HG02870 (cell line): ENCODE data around the gene ARMH1.

ENCODE experiments used
- ATAC-seq: cut with Tn5 transposase; IDR thresholded peaks from one replicate; pipeline ENCODE4 v1.9.1; 2021; ENCODE audit warnings: mild to moderate bottlenecking, moderate library complexity; ENCODE audit not compliant: unreplicated experiment

The ARMH1 gene

DNA sequence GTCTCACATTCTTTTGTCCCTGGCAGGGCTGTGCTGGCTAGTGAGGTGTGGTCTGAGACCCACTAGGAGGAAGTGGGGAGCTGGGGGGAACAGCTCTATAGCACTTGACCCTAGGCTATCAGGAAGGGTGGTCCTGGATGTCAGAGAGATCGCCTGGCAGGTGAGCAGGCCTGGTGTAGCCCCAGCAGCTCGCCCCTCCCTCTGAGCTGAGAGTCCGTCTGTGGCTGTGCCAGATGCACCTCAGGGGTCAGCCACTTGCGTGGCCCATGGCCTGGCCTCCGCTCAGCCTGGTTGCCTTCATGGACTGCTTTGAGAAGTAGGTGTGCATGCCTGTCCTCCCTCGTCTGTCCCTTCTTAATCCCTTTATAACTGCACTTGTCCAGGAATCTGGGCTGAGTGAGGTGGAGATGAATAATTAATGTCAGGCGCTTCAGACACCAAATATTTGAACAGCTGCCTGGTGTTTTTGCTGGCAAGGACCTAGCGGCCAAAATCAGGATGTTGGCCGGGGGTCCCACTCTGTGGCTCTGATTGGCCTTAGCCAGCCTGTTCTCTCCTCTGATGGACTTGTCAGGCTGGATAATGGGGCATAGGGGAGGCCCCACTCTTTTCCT is 30.7 kb upstream of the ARMH1 start:
- no peak for ATAC-seq

DNA sequence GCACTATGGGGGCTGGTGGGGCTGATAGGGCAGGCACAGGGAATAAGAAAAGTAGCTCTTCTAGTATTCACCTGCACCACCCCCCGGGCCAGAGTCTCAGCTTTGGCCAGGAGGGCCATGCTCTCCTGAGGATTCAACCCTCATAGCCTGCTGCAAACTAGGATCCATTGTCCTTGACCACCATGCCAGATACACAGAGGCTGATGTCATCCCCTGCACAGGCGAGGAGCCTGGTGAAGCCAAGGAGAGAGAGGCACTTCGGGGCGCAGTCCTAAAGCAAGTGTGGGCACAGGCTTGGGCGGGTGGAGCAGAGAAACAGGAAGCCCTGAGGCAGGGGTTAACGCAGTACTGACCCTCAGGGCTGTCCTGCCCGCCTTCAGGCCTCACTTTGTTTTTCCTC is 29.7 kb upstream of the ARMH1 start:
- ATAC-seq, result no peak

- ATAC-seq, result no peak
Measured at GRCh38 chr1:44645476-44646244, 28.9 kb upstream of the ARMH1 start.

DNA sequence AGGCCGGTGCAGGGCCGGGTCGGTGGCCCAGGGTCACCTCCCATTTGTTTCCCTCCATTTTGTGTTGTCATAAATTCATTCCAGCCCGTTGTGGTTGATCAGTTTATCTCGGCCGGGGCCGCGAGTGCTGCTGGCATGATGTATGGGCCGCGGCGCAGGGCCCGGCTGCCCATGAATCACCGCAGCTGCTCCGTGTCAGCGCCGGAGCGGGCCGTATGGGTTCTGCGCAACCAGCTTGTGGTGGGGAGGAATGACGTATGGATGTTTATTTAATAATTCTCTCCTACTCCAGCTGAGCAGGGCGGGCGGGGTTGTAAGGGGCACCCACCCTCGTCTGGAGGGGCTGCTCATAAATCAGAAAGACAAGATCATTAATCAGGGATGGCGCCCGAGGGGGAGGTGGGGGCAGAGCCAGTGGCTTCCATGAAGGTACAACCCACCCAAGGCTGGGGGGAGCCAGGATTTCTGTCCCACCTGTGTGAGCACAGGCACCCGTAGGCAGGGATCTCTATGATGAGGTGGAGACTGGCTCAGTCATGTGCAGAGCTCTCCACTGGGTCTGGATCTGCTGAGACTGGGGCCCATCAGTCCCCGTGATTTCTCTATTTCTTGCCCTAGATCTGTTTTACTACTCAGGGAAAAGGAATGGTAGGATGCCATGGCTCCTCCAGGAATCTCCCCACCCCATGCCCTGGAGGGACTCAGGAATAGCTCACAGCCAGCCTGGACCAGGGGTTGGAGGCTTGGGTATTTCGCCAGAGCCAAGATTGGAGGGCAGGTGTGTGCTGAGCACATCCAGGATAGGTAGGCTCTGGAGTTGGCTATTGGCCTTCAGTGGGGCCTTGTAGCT is 28.0 kb upstream of the ARMH1 start:
- ATAC-seq, result no peak

DNA sequence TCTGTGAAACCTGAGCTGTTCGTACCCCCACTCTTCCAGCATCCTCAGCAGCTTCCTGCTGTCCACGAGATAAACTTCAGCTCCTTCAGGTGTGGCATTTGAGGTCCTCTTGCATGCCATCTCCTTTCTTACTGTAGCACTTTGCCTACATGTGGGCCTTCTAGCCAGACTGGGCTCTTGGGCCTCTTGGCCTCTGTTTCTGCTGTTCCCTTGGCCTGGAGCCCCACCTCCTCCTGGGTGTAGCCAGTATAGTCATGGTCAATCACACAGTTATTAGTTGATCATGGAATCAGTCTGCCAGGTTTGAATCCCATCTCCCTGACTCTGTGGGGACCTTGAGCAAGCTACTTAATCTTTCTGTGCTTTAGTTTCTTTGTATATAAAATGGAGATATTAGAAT is 26.6 kb upstream of the ARMH1 start:
- no peak for ATAC-seq

GRCh38 chr1:44648529-44649250 is 25.8 kb upstream of the ARMH1 start:
- no peak for ATAC-seq

DNA sequence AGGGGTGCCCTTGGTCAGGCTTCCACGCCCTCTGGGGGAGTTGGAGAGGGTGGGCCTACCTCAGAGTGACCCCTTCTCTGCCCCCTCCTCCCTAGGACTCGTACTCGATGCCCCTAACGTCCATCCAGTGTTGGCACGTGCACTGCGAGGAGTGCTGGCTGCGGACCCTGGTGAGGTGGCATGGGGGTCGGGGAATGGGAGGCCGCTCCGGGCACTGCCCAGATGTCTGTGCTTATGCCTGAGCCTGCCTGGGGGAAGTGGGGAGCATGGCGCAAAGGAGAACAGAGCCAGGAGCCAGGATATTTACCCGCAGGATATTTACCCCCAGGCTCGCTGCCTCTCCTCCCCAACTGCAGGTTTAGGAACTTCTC is 24.7 kb upstream of the ARMH1 start:
- no peak for ATAC-seq

GRCh38 chr1:44650159-44650831 is 24.2 kb upstream of the ARMH1 start:
- no peak for ATAC-seq

- no peak for ATAC-seq
Measured at GRCh38 chr1:44651069-44651468, 23.4 kb upstream of the ARMH1 start.

DNA sequence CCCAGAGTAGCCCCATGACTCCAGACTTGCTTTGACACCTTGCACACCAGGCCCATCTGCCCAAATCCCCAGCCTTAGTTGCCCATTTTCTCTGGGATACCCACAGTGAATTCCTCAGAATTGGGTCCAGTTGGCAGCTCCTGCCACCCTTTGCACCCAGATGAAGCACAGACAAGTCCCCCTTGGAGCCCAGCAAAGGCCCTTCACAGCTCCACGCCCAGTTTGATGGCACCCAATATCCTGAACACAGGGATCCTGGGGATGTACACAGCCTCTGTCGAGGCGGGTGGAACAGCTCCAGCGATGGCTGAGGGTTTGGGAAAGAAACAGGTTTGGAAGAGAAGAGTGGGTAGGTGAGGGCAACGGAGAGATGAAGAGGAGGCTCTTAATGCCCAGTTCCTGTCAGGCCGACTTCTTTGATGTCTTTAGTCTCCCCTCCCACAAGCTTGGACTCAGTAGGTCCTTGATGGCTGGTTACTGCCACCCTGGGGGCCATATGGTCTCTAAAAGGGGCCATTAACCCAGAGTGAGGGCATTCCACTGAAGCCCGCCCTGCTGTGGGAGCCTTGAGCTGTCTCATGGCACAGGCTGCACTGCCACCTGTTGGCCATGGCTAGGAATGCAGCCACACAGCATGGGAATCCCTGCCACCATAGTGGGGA is 21.9 kb upstream of the ARMH1 start:
- ATAC-seq, result no peak

- no peak for ATAC-seq
Measured at GRCh38 chr1:44653107-44653964, 21.2 kb upstream of the ARMH1 start.

- no peak for ATAC-seq
Measured at GRCh38 chr1:44654621-44655187, 19.8 kb upstream of the ARMH1 start.

- ATAC-seq, result no peak
Measured at GRCh38 chr1:44655609-44656008, 18.9 kb upstream of the ARMH1 start.

- no peak for ATAC-seq
Measured at GRCh38 chr1:44659566-44659965, 14.9 kb upstream of the ARMH1 start.

DNA sequence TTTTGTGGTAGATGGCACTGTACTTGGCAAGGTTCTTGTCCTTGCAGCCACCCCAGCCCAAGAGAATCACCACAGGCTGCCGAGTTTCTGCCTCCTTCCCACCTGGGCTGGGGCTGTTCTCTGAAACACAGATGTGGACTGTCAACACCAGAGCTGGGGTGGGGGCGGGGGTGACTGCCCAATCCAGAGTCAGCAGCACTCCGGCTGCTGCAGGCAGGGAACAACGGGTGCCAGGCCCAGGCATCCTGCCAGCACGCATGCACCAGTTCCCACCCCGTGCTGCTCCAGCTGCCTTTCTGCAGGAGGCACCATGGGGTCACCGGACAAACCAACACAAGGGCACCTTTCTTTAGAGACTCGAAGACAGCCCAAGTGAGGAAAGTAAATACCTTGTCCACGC is 14.3 kb upstream of the ARMH1 start:
- no peak for ATAC-seq

GRCh38 chr1:44661781-44662682 is 12.5 kb upstream of the ARMH1 start:
- no peak for ATAC-seq

DNA sequence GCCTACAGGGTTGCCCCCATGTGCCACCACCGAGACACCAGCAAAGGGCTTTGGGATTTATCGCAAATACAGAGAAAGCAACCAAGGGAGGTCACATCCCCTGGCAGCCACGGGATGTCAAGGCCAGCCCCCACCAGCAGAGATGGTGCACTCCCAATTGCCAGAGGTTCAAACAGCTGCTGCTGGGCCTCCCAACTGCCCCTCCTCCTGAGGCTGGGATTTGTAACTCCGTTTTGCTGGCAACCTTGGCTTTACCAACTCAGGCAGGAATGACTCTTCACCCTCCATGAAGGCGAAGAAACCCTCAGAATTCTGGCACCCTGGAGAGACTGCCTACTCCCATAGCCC is 11.9 kb upstream of the ARMH1 start:
- ATAC-seq, result no peak

GRCh38 chr1:44663417-44663816 is 11.1 kb upstream of the ARMH1 start:
- no peak for ATAC-seq
